ENCODE data around the gene ROR2.

The ROR2 gene

GRCh38 chr9:91768507-91768906 lies 181.5 kb downstream of the ROR2 start:
- no peak for DNase-seq

GRCh38 chr9:91766315-91767069 lies 183.5 kb downstream of the ROR2 start:
- DNase-seq, result no peak

DNA sequence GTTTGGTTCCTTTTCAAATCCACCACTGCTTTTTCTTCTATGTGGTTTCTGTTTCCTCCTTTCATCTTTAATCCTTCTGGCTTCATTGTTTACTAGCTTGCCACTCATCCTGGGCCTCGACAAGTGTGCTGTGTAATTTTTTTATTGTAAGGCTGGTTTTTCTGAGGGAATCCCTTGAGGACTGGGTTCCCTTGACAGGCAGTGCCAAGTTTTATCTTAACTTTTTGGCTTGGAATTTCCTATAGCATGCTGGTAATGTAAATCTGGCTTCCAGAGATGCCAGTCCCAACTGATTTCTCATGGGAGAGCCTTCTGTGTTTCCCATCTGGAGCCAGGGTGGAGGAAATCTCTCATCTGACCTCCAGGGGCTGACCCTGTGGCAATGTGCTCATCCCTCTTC lies 184.7 kb downstream of the ROR2 start:
- DNase-seq, result no peak

- DNase-seq, result no peak
These were observed 185.4 kb downstream of the ROR2 start for GRCh38 chr9:91764661-91765060.

- no peak for DNase-seq
These were observed 188.7 kb downstream of the ROR2 start for GRCh38 chr9:91761362-91761761.

DNA sequence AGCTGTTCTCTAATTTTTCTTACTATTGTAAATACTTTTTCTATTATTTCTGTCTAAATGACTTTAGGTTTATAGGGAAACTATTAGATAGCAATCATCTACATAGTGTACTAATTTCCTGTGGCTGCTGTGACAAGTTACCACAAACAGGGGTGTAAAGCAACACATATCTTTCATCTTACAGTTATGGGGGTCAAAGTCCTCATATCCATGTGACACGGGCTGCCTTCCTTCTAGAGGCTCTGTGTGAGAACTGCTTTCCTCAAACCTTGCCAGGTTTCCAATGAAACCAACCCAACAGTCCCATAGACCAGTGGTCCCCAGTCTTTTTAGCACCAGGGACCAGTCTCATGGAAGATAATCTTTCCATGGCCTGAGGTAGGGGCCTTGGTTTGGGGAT lies 189.1 kb downstream of the ROR2 start:
- DNase-seq, result no peak

GRCh38 chr9:91758491-91758981 lies 191.5 kb downstream of the ROR2 start:
- no peak for DNase-seq

GRCh38 chr9:91757782-91758181 lies 192.2 kb downstream of the ROR2 start:
- no peak for DNase-seq

- DNase-seq, result no peak
These were observed 193.6 kb downstream of the ROR2 start for GRCh38 chr9:91756510-91756780.

GRCh38 chr9:91755761-91756509 lies 194.1 kb downstream of the ROR2 start:
- no peak for DNase-seq

GRCh38 chr9:91753711-91754110 lies 196.3 kb downstream of the ROR2 start:
- DNase-seq, result no peak

DNA sequence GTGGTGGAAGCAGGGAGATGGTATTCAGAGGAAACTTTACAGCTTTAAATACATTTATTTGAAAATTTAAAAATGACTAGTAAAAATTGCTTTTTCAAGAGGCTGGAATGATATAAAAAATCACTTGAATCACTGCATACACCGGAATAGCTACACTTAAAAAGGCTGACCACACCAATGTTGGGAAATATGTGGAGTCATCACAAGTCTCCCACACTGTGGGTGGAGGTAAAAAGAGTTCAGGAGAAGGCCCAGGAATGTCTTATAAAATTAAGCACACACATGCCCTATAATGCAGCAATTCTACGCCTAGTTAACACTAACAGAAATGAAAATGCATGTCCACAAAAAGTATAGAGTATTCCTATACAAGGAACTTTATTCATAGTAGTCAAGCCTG lies 198.1 kb downstream of the ROR2 start:
- DNase-seq, result no peak

DNA sequence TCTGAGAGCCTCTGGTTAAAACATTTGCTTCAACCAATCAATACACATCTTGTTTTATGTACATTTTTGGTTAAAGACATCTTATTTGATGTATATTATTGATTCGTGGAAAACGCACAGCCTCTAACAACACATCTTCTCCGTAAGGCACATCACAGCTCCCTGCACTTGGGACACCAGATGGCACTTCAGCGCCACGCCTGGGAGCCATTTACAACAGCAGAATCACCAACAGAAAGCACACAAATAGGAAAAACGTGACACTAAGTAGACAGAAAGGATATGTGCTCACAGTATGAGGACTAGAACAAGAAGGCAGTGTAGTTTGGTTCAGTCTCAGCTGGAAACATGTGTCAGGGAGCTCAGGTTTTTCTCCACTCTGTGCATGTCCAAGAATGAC lies 199.7 kb downstream of the ROR2 start:
- DNase-seq, result no peak

DNA sequence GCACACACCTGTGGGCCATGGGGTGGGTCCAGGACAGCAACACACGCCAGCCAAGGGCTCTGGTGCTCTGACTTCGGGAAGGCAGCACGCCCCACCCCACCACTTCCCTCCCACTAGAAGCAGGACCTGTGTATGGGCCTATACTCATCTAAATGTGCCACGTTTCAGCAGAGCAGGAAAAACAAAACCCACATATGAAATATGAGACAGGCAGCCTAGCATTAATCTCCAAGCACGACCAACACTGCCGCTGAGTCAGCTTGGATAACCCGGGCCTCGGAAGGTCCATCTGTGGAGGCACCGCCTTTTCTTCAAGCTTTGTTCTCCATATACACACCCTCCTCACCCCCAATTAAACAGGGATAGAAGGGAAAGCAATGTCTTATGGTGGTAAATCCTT lies 203.1 kb downstream of the ROR2 start:
- no peak for DNase-seq

DNA sequence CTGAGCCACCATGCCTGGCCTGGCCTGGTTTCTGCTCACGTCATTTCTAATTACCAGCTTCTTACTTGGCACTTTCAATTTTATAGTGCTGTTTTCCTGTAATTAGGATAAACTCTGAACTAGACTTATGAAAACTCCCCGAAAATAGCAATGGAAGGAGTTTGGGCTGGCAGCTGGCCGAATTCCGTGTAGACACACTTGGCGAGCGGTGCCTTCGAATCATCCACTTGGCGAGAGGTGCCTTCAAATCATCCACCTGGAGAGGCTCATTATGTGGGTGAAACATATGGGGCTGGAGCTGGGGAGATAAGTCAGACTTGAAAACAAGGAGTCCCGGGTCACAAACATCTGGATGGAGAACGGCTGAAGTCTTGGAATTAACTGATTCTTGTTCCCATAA lies 203.7 kb downstream of the ROR2 start:
- no peak for DNase-seq

DNA sequence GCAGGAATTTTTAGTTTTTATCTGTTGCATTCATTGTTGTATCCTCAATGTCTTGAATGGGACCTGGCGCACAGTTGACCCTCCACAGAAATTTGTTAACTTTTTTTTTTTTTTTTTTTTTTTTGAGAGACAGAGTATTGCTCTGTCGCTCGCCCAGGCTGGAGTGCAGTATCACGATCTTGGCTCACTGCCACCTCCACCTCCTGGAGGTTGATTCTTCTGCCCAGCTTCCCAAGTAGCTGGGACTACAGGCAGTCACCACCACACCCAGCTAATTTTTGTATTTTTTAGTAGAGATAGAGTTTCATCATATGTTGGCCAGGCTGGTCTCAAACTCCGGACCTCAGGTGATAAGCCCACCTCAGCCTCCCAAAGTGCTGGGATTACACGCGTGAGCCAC lies 205.9 kb downstream of the ROR2 start:
- no peak for DNase-seq

GRCh38 chr9:91741522-91741921 lies 208.5 kb downstream of the ROR2 start:
- DNase-seq, result no peak

GRCh38 chr9:91740701-91741100 lies 209.3 kb downstream of the ROR2 start:
- no peak for DNase-seq

DNA sequence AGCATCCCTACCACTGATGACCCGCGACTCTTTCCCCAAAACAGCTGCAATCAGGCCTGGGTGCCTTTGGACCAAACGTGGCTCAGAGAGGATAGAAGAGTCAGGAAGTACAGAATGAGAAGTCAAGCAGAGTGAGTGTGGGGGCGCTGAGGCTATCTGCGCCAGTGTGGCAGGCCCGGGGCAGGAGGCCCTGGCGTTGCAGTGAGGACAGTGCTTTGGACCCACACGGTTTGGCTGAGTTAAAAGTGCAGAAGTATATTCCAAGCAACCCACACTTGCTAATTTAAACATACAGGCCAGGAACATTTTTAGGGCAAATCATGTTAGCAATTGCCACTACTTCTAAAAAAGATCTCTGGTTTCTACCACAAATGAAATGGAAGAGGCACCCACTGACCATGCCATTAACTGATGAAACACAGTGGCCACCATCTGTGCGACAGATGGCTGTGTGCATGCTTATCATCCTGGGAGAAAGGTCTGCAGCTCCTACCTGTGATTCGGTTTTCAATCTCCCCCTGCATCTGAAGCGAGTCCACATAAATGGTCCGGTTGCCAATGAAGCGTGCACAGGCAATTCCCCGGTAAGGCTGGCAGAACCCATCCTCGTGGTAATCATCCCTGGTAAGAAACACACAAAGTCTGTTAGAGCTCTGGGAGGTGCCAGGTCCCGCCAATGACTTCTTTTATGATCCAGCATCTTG lies 213.0 kb downstream of the ROR2 start:
- no peak for DNase-seq

DNA sequence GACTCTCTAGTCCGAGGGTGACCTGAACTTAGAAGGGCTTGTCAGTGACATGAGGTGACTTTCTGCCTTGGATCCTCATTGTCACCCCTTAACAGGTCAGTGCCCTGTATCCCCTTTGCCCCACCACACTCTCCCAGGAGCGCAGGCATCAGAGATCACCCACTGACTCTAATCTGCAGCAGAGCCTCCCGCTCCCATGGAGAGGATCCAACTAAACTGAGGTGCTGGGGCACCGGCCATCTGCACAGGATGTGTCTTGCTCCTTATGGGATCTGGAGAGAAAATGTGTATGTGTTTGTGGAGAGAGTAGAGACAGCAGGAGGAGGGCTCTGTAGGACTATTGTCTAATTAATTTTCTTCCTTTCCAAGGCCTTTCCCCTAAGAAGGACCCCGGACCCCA lies 213.7 kb downstream of the ROR2 start:
- no peak for DNase-seq

GRCh38 chr9:91735049-91735448 lies 215.0 kb downstream of the ROR2 start:
- DNase-seq, result no peak

DNA sequence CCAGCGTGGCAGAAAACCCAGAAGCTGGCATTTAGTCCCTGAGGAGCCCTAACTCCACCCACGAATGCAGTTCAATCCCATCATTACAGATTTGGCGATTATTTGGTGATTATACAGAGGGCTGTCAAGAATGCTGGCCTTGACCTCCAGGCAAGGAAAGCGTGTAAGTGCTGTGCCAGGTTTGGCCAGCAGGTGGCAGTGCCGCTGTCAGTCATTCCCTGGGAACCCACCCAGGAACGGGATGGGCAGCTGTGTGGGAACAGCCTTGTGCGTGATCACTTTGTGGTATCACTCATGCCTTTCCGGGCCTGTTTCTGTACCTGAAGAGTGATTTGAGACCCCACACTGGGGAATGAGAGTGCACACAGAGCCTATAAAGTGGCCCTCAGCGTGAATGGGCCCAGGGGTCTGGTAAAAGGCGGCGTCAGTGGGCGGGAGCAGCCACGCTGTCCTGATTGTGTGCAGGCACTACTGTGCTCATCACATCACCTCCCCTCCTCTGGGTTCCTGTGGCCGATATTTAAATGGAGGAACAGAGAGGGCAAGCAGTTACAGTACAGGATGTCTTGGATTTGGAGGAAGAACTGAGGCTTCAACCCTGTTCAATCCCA lies 215.6 kb downstream of the ROR2 start:
- DNase-seq, result peak; percentile 49

DNA sequence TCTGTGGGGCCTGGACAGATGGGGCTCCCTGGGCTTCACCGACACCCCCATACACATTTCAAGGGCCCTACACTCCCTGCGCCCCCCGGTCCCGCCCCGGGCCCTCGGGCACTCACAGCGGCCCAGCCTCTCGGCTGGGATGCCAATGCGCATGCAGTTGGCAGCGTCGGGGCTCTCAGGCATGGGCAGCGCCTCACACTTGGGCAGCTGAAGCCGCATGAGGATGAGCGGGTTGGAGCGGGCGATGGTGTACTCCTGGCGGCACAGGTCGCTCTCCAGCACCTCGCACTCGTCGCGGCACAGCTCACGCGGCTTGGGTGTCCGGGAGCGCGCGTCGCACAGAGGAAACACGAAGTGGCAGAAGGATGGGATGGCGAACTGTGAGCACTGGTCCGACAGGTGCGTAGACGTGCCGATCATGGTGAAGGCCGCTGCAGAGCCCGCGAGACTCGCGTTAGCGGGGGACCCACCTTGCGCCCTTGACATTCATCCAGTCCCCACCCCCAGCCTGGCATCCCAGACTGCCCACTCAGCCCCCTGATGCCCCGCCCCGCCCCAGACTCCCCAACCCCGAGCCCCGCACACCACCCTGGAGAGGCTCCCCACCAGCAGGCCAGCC lies 216.9 kb downstream of the ROR2 start:
- DNase-seq, result no peak
